Activated CD8-positive, alpha-beta T cell treated with anti-CD3 and anti-CD28 coated beads, Interleukin-2, amount 10 ng/mL, durations not matched to agents 7 days and 5 days (primary cell): Measurements from ENCODE around the gene IGFBP7. TPM values are rescaled to one million over a fixed set of nuclear protein-coding genes. Genes with fewer than 3 reads are reported as not detected.
"Not testable (repeated sequence)": the region's sequence is repeated elsewhere in the genome, so short reads cannot be mapped to it uniquely, and the experiment has no call there.

Experiments used
- ATAC-seq: fragments of 150-1000 bp; cut with Tn5 transposase; one replicate; pipeline ENCODE4 v1.10.0; 2021; ENCODE audit warnings: moderate library complexity
- CTCF ChIA-PET: fragments of 350-600 bp; sonication (Branson Sonifier 250); formaldehyde crosslinking; loops from one replicate; lab custom pipeline; 2021; ENCODE audit warnings: antibody characterized with exemption; lab: Charles Lee
- POLR2A ChIA-PET: fragments of 350-600 bp; sonication (Branson Sonifier 250); formaldehyde crosslinking; loops from one replicate; lab custom pipeline; 2021; ENCODE audit warnings: antibody characterized with exemption; lab: Charles Lee
- DNase-seq: peaks from one replicate; pipeline ENCODE4 v3.0.0-alpha.2; 2020
- H3K27ac Mint-ChIP-seq: one replicate; pipeline ENCODE4 v1.8.0; 2021; ENCODE audit warnings: mild to moderate bottlenecking, mixed read lengths
- H3K27me3 Mint-ChIP-seq: one replicate; pipeline ENCODE4 v1.8.0; 2021; ENCODE audit warnings: low read depth, mixed read lengths
- H3K36me3 Mint-ChIP-seq: one replicate; pipeline ENCODE4 v1.8.0; 2021; ENCODE audit warnings: low read depth, mixed read lengths
- H3K4me1 Mint-ChIP-seq: one replicate; pipeline ENCODE4 v1.8.0; 2021; ENCODE audit warnings: low read depth, mixed read lengths
- H3K4me3 Mint-ChIP-seq: one replicate; pipeline ENCODE4 v1.8.0; 2021; ENCODE audit warnings: mild to moderate bottlenecking, mixed read lengths
- H3K9me3 Mint-ChIP-seq: one replicate; pipeline ENCODE4 v1.8.0; 2022; ENCODE audit warnings: mixed read lengths; ENCODE audit not compliant: insufficient read depth
- total RNA-seq, 2 experiments: library from RNA; stranded (reverse); gene quantifications; one replicate each; pipeline ENCODE4 v1.2.3, GENCODE V29; 2021

The IGFBP7 gene
- total RNA-seq, 2 experiments from 2014 or later = not detected

- Mint-ChIP-seq H3K4me1 (no peaks in the 10 kb centered on the region), H3K9me3 (no peaks in the 10 kb centered on the region), H3K27me3 (peaks cover 8% of the 10 kb centered on the region), H3K4me3 (no peak overlapping the region), H3K27ac (no peak overlapping the region), H3K36me3 (no peaks in the 10 kb centered on the region)
- ChIA-PET POLR2A (no interaction called here), CTCF (no interaction called here)
- DNase-seq (no peak), ATAC-seq (no peak)
Measured at GRCh38 chr4:57064811-57065711, 45.1 kb downstream of the IGFBP7 start.

GRCh38 chr4:57064120-57064519 lies 46.1 kb downstream of the IGFBP7 start:
- ATAC-seq (no peak), DNase-seq (no peak)
- Mint-ChIP-seq H3K27me3 (peaks cover 8% of the 10 kb centered on the region), H3K4me3 (no peak overlapping the region), H3K9me3 (no peaks in the 10 kb centered on the region), H3K27ac (no peak overlapping the region), H3K36me3 (no peaks in the 10 kb centered on the region), H3K4me1 (no peaks in the 10 kb centered on the region)
- CTCF ChIA-PET = no interaction called here
- POLR2A ChIA-PET = no interaction called here

- H3K27ac Mint-ChIP-seq = no peak overlapping the region
- H3K36me3 Mint-ChIP-seq = no peaks in the 10 kb centered on the region
- ATAC-seq (no peak), DNase-seq (no peak)
- ChIA-PET POLR2A (no interaction called here), CTCF (no interaction called here)
- H3K4me1 Mint-ChIP-seq = no peaks in the 10 kb centered on the region
- no peaks in the 10 kb centered on the region for H3K9me3 Mint-ChIP-seq
- H3K4me3 Mint-ChIP-seq = no peak overlapping the region
- peaks cover 8% of the 10 kb centered on the region for H3K27me3 Mint-ChIP-seq
Measured at GRCh38 chr4:57063518-57063917, 46.7 kb downstream of the IGFBP7 start.

GRCh38 chr4:57061395-57061794 lies 48.8 kb downstream of the IGFBP7 start:
- no peak overlapping the region for H3K27ac Mint-ChIP-seq
- ChIA-PET POLR2A (no interaction called here), CTCF (no interaction called here)

GRCh38 chr4:57060717-57061067 lies 49.5 kb downstream of the IGFBP7 start:
- CTCF ChIA-PET, DNase-seq, H3K27ac Mint-ChIP-seq: not testable (repeated sequence)

More at GRCh38 chr4:57061395-57061794, 48.8 kb downstream of the IGFBP7 start:
- ATAC-seq (no peak), DNase-seq (no peak)
- Mint-ChIP-seq H3K4me3 (no peak overlapping the region), H3K36me3 (no peaks in the 10 kb centered on the region), H3K4me1 (no peaks in the 10 kb centered on the region), H3K9me3 (no peaks in the 10 kb centered on the region), H3K27me3 (peaks cover 13% of the 10 kb centered on the region)

GRCh38 chr4:57059890-57060716 lies 50.1 kb downstream of the IGFBP7 start:
- Mint-ChIP-seq H3K36me3 (no peaks in the 10 kb centered on the region), H3K4me1 (no peaks in the 10 kb centered on the region), H3K4me3 (no peak overlapping the region), H3K9me3 (no peaks in the 10 kb centered on the region), H3K27me3 (peaks cover 15% of the 10 kb centered on the region), H3K27ac (no peak overlapping the region)
- no peak for ATAC-seq
- no peak for DNase-seq
- ChIA-PET CTCF (no interaction called here), POLR2A (no interaction called here)

More at GRCh38 chr4:57060717-57061067, 49.5 kb downstream of the IGFBP7 start:
- H3K36me3 Mint-ChIP-seq, POLR2A ChIA-PET, H3K4me3 Mint-ChIP-seq, H3K4me1 Mint-ChIP-seq, H3K9me3 Mint-ChIP-seq, ATAC-seq: not testable (repeated sequence)
- peaks cover 15% of the 10 kb centered on the region for H3K27me3 Mint-ChIP-seq

- H3K4me3 Mint-ChIP-seq = no peak overlapping the region
- ChIA-PET POLR2A (no interaction called here), CTCF (no interaction called here)
- H3K27me3 Mint-ChIP-seq = peaks cover 19% of the 10 kb centered on the region
- H3K4me1 Mint-ChIP-seq = no peaks in the 10 kb centered on the region
- H3K36me3 Mint-ChIP-seq = no peaks in the 10 kb centered on the region
- ATAC-seq = no peak
- DNase-seq = no peak
- H3K9me3 Mint-ChIP-seq = no peaks in the 10 kb centered on the region
- no peak overlapping the region for H3K27ac Mint-ChIP-seq
Measured at GRCh38 chr4:57055886-57056285, 54.3 kb downstream of the IGFBP7 start.

- CTCF ChIA-PET = no interaction called here
Measured at GRCh38 chr4:57053508-57053907, 56.7 kb downstream of the IGFBP7 start.

GRCh38 chr4:57051524-57051923 lies 58.7 kb downstream of the IGFBP7 start:
- ATAC-seq (no peak), DNase-seq (no peak)
- H3K27ac Mint-ChIP-seq = no peak overlapping the region
- peaks cover 16% of the 10 kb centered on the region for H3K27me3 Mint-ChIP-seq
- ChIA-PET CTCF (no interaction called here), POLR2A (no interaction called here)
- H3K4me1 Mint-ChIP-seq = no peaks in the 10 kb centered on the region
- no peaks in the 10 kb centered on the region for H3K9me3 Mint-ChIP-seq
- H3K36me3 Mint-ChIP-seq = no peaks in the 10 kb centered on the region
- H3K4me3 Mint-ChIP-seq = no peak overlapping the region

More at GRCh38 chr4:57053508-57053907, 56.7 kb downstream of the IGFBP7 start:
- Mint-ChIP-seq H3K4me1 (no peaks in the 10 kb centered on the region), H3K27ac (no peak overlapping the region), H3K4me3 (no peak overlapping the region), H3K27me3 (peaks cover 19% of the 10 kb centered on the region), H3K9me3 (no peaks in the 10 kb centered on the region), H3K36me3 (no peaks in the 10 kb centered on the region)
- DNase-seq (no peak), ATAC-seq (no peak)
- POLR2A ChIA-PET = no interaction called here

- peaks cover 12% of the 10 kb centered on the region for H3K27me3 Mint-ChIP-seq
- H3K36me3 Mint-ChIP-seq = no peaks in the 10 kb centered on the region
- no peak overlapping the region for H3K27ac Mint-ChIP-seq
- DNase-seq (no peak), ATAC-seq (no peak)
- no peaks in the 10 kb centered on the region for H3K4me1 Mint-ChIP-seq
- ChIA-PET CTCF (no interaction called here), POLR2A (no interaction called here)
- H3K4me3 Mint-ChIP-seq = no peak overlapping the region
- no peaks in the 10 kb centered on the region for H3K9me3 Mint-ChIP-seq
Measured at GRCh38 chr4:57051095-57051494, 59.1 kb downstream of the IGFBP7 start.

GRCh38 chr4:57048590-57049304 lies 61.4 kb downstream of the IGFBP7 start:
- H3K4me3 Mint-ChIP-seq = no peak overlapping the region
- no peaks in the 10 kb centered on the region for H3K9me3 Mint-ChIP-seq
- DNase-seq = no peak
- POLR2A ChIA-PET = no interaction called here
- peaks cover 14% of the 10 kb centered on the region for H3K27me3 Mint-ChIP-seq
- H3K27ac Mint-ChIP-seq = no peak overlapping the region
- no peaks in the 10 kb centered on the region for H3K4me1 Mint-ChIP-seq
- no peak for ATAC-seq
- no peaks in the 10 kb centered on the region for H3K36me3 Mint-ChIP-seq
- CTCF ChIA-PET = no interaction called here
